HepG2 (cell line): ENCODE results near the gene ABHD6. TPM values are rescaled to one million over a fixed set of nuclear protein-coding genes. Genes with fewer than 3 reads are reported as not detected.
A peak's percentile ranks its signal among the peaks of the same experiment; 100 is the strongest.

Source experiments
- ATAC-seq: fragments of 200-7000 bp; cut with Tn5 transposase; 3 replicates; pipeline ENCODE4 v1.9.1; 2020; ENCODE audit warnings: mild to moderate bottlenecking, moderate library complexity
- BruUV-seq: library from RNA; stranded (reverse); fragments of 400-500 nt; replicated peaks from 2 replicates; lab custom pipeline; 2021; lab: Mats Ljungman, UMichigan
- CTCF ChIA-PET: fragments of 300-600 bp; formaldehyde crosslinking; extraction: SDS; loops from one replicate; lab custom pipeline; 2021; ENCODE audit warnings: low total read pairs, inconsistent platforms, low intra/inter-chr PET ratio; lab: Yijun Ruan, JAX
- POLR2A ChIA-PET: fragments of 350-600 bp; sonication (Branson Sonifier 250); formaldehyde crosslinking; loops from one replicate; lab custom pipeline; 2020; ENCODE audit warnings: antibody characterized with exemption, inconsistent platforms; lab: Yijun Ruan, JAX
- DNase-seq: peaks from one replicate; pipeline ENCODE4 v3.0.0-alpha.2; 2015; ENCODE audit warnings: low spot score
- FAIRE-seq: peaks from 3 replicates; lab custom pipeline; 2011; peaks lifted over from hg19 to GRCh38; lab: Jason Lieb, UNC
- H2AFZ ChIP-seq: one replicate; pipeline ENCODE4 v1.6.1; 2011; ENCODE audit warnings: low read length, inconsistent platforms
- H3K27ac ChIP-seq: fragments of 300-600 bp; 3 replicates; pipeline ENCODE4 v1.8.0; 2011; ENCODE audit warnings: mixed run types, mild to moderate bottlenecking, mixed read lengths, low read length, inconsistent platforms; ENCODE audit not compliant: insufficient read depth; ENCODE audit errors: extremely low read length
- H3K27me3 ChIP-seq, 2 experiments: fragments of 200-600 bp in 1 of 2; 2 replicates in 1 of 2; 3 replicates in 1 of 2; pipeline versions ENCODE4 v1.6.0 to v1.8.0; 2011; ENCODE audit warnings: low read length in 2 of 2, mild to moderate bottlenecking in 2 of 2, moderate library complexity in 2 of 2, inconsistent platforms in 1 of 2; ENCODE audit not compliant: insufficient read depth in 2 of 2, control insufficient read depth in 1 of 2
- H3K36me3 ChIP-seq, 2 experiments: fragments of 200-600 bp in 1 of 2; replicated peaks in 1 of 2; 2 replicates in 1 of 2; 3 replicates in 1 of 2; pipeline versions ENCODE4 v1.5.1 to v1.8.0; 2011; ENCODE audit warnings: low read length in 2 of 2, inconsistent platforms in 1 of 2; ENCODE audit not compliant: insufficient read depth in 2 of 2, control insufficient read depth in 1 of 2
- H3K4me1 ChIP-seq: 2 replicates; pipeline ENCODE4 v1.5.1; 2012; ENCODE audit warnings: low read length, inconsistent platforms; ENCODE audit not compliant: insufficient read depth
- H3K4me2 ChIP-seq: 2 replicates; pipeline ENCODE4 v1.6.0; 2011; ENCODE audit warnings: low read depth, low read length, inconsistent platforms
- H3K4me3 ChIP-seq, 3 experiments: fragments of 200-600 bp in 1 of 3; sonication (generic), shearing (Covaris generic) in 1 of 3; replicated peaks in 1 of 3; 2 replicates each; pipeline ENCODE4 v1.5.1; 2011 to 2016; ENCODE audit warnings: low read length in 3 of 3, inconsistent platforms in 2 of 3, low read depth in 2 of 3, mild to moderate bottlenecking in 2 of 3, control low read depth in 1 of 3, mixed read lengths in 1 of 3; ENCODE audit not compliant: insufficient read depth in 1 of 3
- H3K79me2 ChIP-seq: one replicate; pipeline ENCODE4 v1.6.1; 2011; ENCODE audit warnings: low read length, inconsistent platforms; ENCODE audit not compliant: insufficient read depth
- H3K9ac ChIP-seq: 2 replicates; pipeline ENCODE4 v1.6.0; 2011; ENCODE audit warnings: mild to moderate bottlenecking, low read depth, low read length, inconsistent platforms; ENCODE audit not compliant: insufficient read depth
- H3K9me3 ChIP-seq: 2 replicates; pipeline ENCODE4 v1.5.1; 2012; ENCODE audit warnings: mild to moderate bottlenecking, low read length
- H4K20me1 ChIP-seq: 2 replicates; pipeline ENCODE4 v1.6.0; 2011; ENCODE audit warnings: inconsistent platforms, mild to moderate bottlenecking, low read length, moderate library complexity; ENCODE audit not compliant: insufficient read depth
- CC2D1A ChIP-seq: sonication (generic); formaldehyde crosslinking; IDR thresholded peaks from 2 replicates; pipeline ENCODE4 v1.8.1; 2023; ENCODE audit warnings: mild to moderate bottlenecking, missing genetic modification reagents
- FOSL1 ChIP-seq: sonication (generic); formaldehyde crosslinking; IDR thresholded peaks from 2 replicates; pipeline ENCODE4 v1.9.0; 2021; ENCODE audit warnings: missing genetic modification reagents, borderline replicate concordance
- HNRNPL ChIP-seq: fragments of 200-400 bp; formaldehyde crosslinking; IDR thresholded peaks from 2 replicates; pipeline ENCODE4 v1.6.1; 2017; ENCODE audit warnings: mild to moderate bottlenecking, low read depth, low read length
- HOXA5 ChIP-seq: sonication (generic); formaldehyde crosslinking; IDR thresholded peaks from 2 replicates; pipeline ENCODE4 v1.4.0; 2020; ENCODE audit warnings: missing genetic modification reagents
- KLF15 ChIP-seq: sonication (generic); formaldehyde crosslinking; IDR thresholded peaks from 2 replicates; pipeline ENCODE4 v1.8.1; 2023; ENCODE audit warnings: borderline replicate concordance, mild to moderate bottlenecking, inconsistent platforms, missing genetic modification reagents, mixed read lengths
- RARA ChIP-seq: IDR thresholded peaks from 2 replicates; pipeline ENCODE4 v1.6.1; 2016; ENCODE audit warnings: missing genetic modification reagents, missing compliant biosample characterization
- SP1 ChIP-seq, 2 experiments: fragments of 450-650 bp in 1 of 2; sonication (generic) in 1 of 2; formaldehyde crosslinking in 1 of 2; IDR thresholded peaks; 2 replicates each; pipeline versions ENCODE4 v1.4.0 to v1.6.1; 2016 to 2020; ENCODE audit warnings: missing genetic modification reagents in 1 of 2
- SRSF1 ChIP-seq: fragments of 200-400 bp; formaldehyde crosslinking; optimal IDR thresholded peaks from 2 replicates; pipeline ENCODE3; 2017; ENCODE audit warnings: mild to moderate bottlenecking, low read depth, low read length, moderate library complexity
- TEAD3 ChIP-seq: optimal IDR thresholded peaks from 2 replicates; pipeline ENCODE3; 2016; ENCODE audit warnings: borderline replicate concordance
- TSC22D2 ChIP-seq: sonication (generic); formaldehyde crosslinking; IDR thresholded peaks from 2 replicates; pipeline ENCODE4 v1.5.1; 2020; ENCODE audit warnings: missing genetic modification reagents, mild to moderate bottlenecking, borderline replicate concordance
- ZBTB38 ChIP-seq: sonication (generic); formaldehyde crosslinking; IDR thresholded peaks from 2 replicates; pipeline ENCODE4 v1.5.1; 2020; ENCODE audit warnings: mild to moderate bottlenecking, missing genetic modification reagents
- ZMAT3 ChIP-seq: sonication (generic); formaldehyde crosslinking; conservative IDR thresholded peaks from 2 replicates; pipeline ENCODE4 v1.7.0; 2021; ENCODE audit warnings: missing genetic modification reagents
- ZNF337 ChIP-seq: sonication (generic); formaldehyde crosslinking; IDR thresholded peaks from 2 replicates; pipeline ENCODE4 v1.5.1; 2020; ENCODE audit warnings: missing genetic modification reagents, low read depth, mild to moderate bottlenecking, borderline replicate concordance
- ZNF841 ChIP-seq: sonication (generic); formaldehyde crosslinking; IDR thresholded peaks from 2 replicates; pipeline ENCODE4 v1.8.1; 2023; ENCODE audit warnings: missing genetic modification reagents, borderline replicate concordance
- ZNF878 ChIP-seq: sonication (generic); formaldehyde crosslinking; IDR thresholded peaks from 2 replicates; pipeline ENCODE4 v1.8.1; 2023; ENCODE audit warnings: mild to moderate bottlenecking, missing genetic modification reagents, moderate library complexity
- ZSCAN29 ChIP-seq: sonication (generic); formaldehyde crosslinking; conservative IDR thresholded peaks from 2 replicates; pipeline ENCODE4 v1.4.0; 2020; ENCODE audit warnings: mild to moderate bottlenecking, missing genetic modification reagents
- WGBS: methylation state at CpG from one replicate; pipeline ENCODE4 v1.1.6; 2017; ENCODE audit warnings: low lambda C conversion rate; 5-methylcytosine and 5-hydroxymethylcytosine counted together
- in situ Hi-C: cut with HindIII; loops from 2 replicates; pipeline ENCODE4 v1.10.0; 2017; ENCODE audit warnings: low pct_unique_long_range_greater_than_20kb; ENCODE audit not compliant: extremely low pct_ligation_motif_present
- intact Hi-C: fragments of 100-400 bp; cut with micrococcal nuclease; formaldehyde crosslinking; loops from one replicate; pipeline ENCODE4 v1.10.0; 2022; ENCODE audit not compliant: unreplicated experiment
- polyA plus RNA-seq, 8 experiments: library from polyadenylated mRNA; depleted of rRNA in 3 of 8; stranded (reverse) in 7 of 8; unstranded in 1 of 8; fragments of >200 nt; fragmentation: Illumina TruSeq in 4 of 8; extraction: Trizol in 4 of 8; gene quantifications; 2 replicates each; pipeline versions ENCODE4 v1.2.1 to v1.2.3, GENCODE V29; 2011 to 2016; ENCODE audit warnings: low read depth in 4 of 8, missing spikeins in 1 of 8, mixed read lengths in 1 of 8; ENCODE audit not compliant: insufficient read depth in 1 of 8
- total RNA-seq, 5 experiments: library from RNA; depleted of rRNA; stranded (reverse); fragments of >200 nt; fragmentation: Illumina TruSeq; extraction: Trizol; gene quantifications; 2 replicates each; pipeline ENCODE4 v1.2.3, GENCODE V29; 2016; ENCODE audit warnings: low read depth in 1 of 5
- TF ChIP-seq, protein P1 (sequence below): sonication (generic); formaldehyde crosslinking; IDR thresholded peaks from 2 replicates; pipeline ENCODE4 v1.9.0; 2021; ENCODE audit warnings: missing genetic modification reagents, mild to moderate bottlenecking, borderline replicate concordance
- TF ChIP-seq, protein P2 (sequence below): sonication (generic); formaldehyde crosslinking; IDR thresholded peaks from 2 replicates; pipeline ENCODE4 v1.8.1; 2022; ENCODE audit warnings: low read depth, mild to moderate bottlenecking, missing genetic modification reagents
- TF ChIP-seq, protein P3 (sequence below): sonication (generic); formaldehyde crosslinking; IDR thresholded peaks from 2 replicates; pipeline ENCODE4 v1.8.1; 2023; ENCODE audit warnings: mild to moderate bottlenecking, moderate library complexity, missing genetic modification reagents
- TF ChIP-seq, protein P4 (sequence below): sonication (generic); formaldehyde crosslinking; IDR thresholded peaks from 2 replicates; pipeline ENCODE4 v1.5.0; 2020; ENCODE audit warnings: missing genetic modification reagents

ABHD6 gene
- total and polyA plus RNA-seq, 2 of the 13 experiments (the other 11 are each of a cell fraction or from before 2014, with no cell fraction given) = 9.0 to 17.2 TPM

DNA sequence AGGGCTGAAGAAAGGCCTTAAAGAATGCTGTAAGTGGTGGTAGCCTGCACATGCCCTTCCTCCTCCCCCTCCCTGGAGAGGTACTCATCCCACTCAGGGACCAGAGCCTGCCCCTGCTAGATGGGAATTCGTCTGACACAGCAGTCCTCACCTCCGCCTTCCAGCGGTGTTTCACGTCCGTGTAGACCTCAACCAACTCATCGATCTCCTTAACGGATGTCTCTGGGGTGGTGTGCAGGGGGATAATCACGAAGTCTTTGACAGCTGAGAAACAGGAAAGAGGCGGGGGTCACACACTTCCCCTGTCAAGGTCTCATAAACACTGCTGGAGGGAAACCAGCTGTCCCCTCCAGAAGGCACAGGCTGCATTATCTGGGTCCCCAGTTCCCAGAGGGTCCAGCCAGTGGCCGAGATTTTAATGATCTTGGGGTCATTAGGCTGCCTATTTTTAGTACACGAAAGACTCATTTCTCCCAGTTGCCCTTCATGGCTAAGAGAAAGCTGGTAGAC, 36.7 kb upstream of the ABHD6 start:
- Histone ChIP-seq H3K79me2 (no peaks in the 10 kb centered on the region), H3K9ac (peak overlapping the region; percentile 50), H3K4me1 (peaks cover 96% of the 10 kb centered on the region), H2AFZ (no peak overlapping the region), H3K4me2 (peak overlapping the region; percentile 57), H3K9me3 (no peaks in the 10 kb centered on the region), H3K36me3 (no peaks in the 10 kb centered on the region), H3K4me3 (no peak overlapping the region), H3K27ac (peak overlapping the region; percentile 89), H4K20me1 (no peaks in the 10 kb centered on the region), H3K27me3 (no peaks in the 10 kb centered on the region)
- 70% methylated on average over 11 of the region's 11 CpGs for WGBS
- intact Hi-C loops = loop anchor here (1.0 kb wide), 1 partner anchor 8 kb away; no protein-coding TSS in a partner anchor
- BruUV-seq = TSS peak; percentile 91
- DNase-seq (no peak), FAIRE-seq (no peak), ATAC-seq (peak; percentile 53)
- in situ Hi-C loops = no loop called here
- ChIA-PET CTCF (no interaction called here), POLR2A (interaction anchor here (0.8 to 1.5 kb wide), 7 partner anchors 8 to 105 kb away, joined by 3 to 8 read pairs (median 4); partner anchors contain the start of genes HTD2 and RPP14)
- TF ChIP-seq FOSL1 (no peak), ZMAT3 (CRISPR knock-in tag) (no peak), RARA (no peak), ZNF337 (CRISPR knock-in tag) (0 out of 2 replicates have a peak, but pooled peaks have one; percentile 47), ZSCAN29 (CRISPR knock-in tag) (peak; percentile 96), KLF15 (CRISPR knock-in tag) (no peak), HNRNPL (no peak), CC2D1A (no peak), TEAD3 (CRISPR knock-in tag) (no peak), ZNF841 (no peak), TSC22D2 (CRISPR knock-in tag) (no peak), ZNF878 (CRISPR knock-in tag) (no peak), SRSF1 (no peak), ZBTB38 (CRISPR knock-in tag) (peak; percentile 99), HOXA5 (CRISPR knock-in tag) (no peak), SP1 (IDR thresholded peaks at IDR 0.05) (no peak), SP1 (CRISPR knock-in tag; IDR thresholded peaks at IDR 0.05) (no peak)
- TF ChIP-seq, protein P1, sequence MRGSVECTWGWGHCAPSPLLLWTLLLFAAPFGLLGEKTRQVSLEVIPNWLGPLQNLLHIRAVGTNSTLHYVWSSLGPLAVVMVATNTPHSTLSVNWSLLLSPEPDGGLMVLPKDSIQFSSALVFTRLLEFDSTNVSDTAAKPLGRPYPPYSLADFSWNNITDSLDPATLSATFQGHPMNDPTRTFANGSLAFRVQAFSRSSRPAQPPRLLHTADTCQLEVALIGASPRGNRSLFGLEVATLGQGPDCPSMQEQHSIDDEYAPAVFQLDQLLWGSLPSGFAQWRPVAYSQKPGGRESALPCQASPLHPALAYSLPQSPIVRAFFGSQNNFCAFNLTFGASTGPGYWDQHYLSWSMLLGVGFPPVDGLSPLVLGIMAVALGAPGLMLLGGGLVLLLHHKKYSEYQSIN (CRISPR knock-in tag) = no peak
- TF ChIP-seq, protein P2, sequence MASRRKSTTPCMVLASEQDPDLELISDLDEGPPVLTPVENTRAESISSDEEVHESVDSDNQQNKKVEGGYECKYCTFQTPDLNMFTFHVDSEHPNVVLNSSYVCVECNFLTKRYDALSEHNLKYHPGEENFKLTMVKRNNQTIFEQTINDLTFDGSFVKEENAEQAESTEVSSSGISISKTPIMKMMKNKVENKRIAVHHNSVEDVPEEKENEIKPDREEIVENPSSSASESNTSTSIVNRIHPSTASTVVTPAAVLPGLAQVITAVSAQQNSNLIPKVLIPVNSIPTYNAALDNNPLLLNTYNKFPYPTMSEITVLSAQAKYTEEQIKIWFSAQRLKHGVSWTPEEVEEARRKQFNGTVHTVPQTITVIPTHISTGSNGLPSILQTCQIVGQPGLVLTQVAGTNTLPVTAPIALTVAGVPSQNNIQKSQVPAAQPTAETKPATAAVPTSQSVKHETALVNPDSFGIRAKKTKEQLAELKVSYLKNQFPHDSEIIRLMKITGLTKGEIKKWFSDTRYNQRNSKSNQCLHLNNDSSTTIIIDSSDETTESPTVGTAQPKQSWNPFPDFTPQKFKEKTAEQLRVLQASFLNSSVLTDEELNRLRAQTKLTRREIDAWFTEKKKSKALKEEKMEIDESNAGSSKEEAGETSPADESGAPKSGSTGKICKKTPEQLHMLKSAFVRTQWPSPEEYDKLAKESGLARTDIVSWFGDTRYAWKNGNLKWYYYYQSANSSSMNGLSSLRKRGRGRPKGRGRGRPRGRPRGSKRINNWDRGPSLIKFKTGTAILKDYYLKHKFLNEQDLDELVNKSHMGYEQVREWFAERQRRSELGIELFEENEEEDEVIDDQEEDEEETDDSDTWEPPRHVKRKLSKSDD (CRISPR knock-in tag) = no peak
- TF ChIP-seq, protein P3, sequence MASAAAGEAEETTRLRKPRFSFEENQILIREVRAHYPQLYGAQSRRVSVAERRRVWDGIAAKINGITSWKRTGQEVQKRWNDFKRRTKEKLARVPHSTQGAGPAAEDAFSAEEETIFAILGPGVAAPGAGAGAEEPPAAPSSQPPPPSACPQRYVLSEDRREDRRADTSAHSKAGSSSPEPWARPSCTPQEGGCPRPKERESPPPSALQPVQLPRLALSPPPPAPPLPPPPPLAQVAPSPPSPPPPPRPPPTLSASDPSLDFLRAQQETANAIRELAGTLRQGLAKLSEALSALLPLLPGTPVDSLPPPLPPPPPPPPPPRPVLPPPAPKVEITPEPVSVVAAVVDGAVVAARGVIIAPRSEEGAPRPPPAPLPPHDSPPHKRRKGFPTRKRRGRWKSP (CRISPR knock-in tag) = no peak
- TF ChIP-seq, protein P4, sequence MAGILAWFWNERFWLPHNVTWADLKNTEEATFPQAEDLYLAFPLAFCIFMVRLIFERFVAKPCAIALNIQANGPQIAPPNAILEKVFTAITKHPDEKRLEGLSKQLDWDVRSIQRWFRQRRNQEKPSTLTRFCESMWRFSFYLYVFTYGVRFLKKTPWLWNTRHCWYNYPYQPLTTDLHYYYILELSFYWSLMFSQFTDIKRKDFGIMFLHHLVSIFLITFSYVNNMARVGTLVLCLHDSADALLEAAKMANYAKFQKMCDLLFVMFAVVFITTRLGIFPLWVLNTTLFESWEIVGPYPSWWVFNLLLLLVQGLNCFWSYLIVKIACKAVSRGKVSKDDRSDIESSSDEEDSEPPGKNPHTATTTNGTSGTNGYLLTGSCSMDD (CRISPR knock-in tag) = no peak
